HG03095 (cell line): ENCODE results near the gene ICE1.
"Not testable (repeated sequence)": the region's sequence is repeated elsewhere in the genome, so short reads cannot be mapped to it uniquely, and the experiment has no call there.

Experiments
- ATAC-seq: cut with Tn5 transposase; IDR thresholded peaks from one replicate; pipeline ENCODE4 v1.9.1; 2021; ENCODE audit warnings: moderate library complexity; ENCODE audit not compliant: unreplicated experiment

Gene ICE1

DNA sequence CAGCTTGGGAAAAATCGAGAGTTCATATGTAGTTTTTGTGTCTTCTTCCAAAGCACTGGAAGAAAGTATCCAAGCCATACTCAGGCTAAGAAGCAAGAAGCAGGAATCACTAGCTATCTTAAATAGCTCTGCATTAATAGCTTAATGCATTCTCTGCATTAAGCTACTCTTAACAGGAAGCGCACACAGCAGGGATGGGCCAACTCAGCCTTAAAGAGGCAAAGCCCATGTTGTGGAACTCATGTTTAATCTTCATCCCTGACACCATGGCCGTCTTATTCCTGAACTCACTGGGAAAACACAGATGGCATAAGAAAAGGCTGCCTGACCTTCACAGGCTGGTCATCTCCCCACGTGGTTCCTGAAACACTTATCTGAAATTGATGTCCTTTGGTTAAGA, 18.7 kb upstream of the ICE1 start:
- no peak for ATAC-seq

GRCh38 chr5:5404381-5404780, 18.1 kb upstream of the ICE1 start:
- no peak for ATAC-seq

GRCh38 chr5:5405441-5405840, 17.0 kb upstream of the ICE1 start:
- ATAC-seq = no peak

DNA sequence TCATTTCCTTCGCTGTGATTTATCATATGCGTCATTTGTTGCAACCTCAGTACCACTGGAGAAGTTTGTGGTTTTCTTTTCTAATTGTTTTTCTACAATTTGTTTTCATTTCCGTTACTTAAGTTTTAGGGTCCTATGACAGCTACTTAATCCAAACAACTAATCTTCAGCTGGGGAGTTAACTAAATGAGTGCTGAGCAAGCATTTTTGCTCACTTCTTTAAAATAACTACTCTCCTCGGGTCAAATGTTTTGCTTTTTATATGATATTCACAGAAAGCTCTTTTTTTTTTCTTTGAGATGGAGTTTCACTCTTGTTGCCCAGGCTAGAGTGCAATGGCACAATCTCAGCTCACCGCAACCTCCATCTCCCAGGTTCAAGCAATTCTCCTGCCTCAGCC, 14.6 kb upstream of the ICE1 start:
- no peak for ATAC-seq

- ATAC-seq = no peak
Measured at GRCh38 chr5:5409151-5409810, 13.2 kb upstream of the ICE1 start.

GRCh38 chr5:5413856-5414255, 8.6 kb upstream of the ICE1 start:
- ATAC-seq = not testable (repeated sequence)

DNA sequence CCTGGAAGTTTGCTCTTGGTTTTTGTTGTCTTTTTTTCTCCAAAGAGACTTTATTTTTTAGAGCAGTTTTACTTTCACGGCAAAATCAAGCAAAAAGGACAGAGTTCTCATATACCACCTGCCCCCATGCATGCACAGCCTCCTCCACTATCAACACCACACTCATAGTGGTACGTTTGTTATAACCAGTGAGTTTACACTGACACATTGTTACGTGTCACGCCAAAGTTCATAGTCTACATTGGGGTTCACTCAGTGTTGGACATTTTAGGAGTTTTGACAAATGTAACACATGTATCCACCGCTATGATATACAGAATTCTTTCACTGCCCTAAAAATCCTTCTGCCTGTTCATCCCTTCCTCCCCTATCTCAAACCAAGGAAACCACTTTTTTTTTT, 7.5 kb upstream of the ICE1 start:
- no peak for ATAC-seq

- ATAC-seq = no peak
Measured at GRCh38 chr5:5416733-5417132, 5.7 kb upstream of the ICE1 start.

DNA sequence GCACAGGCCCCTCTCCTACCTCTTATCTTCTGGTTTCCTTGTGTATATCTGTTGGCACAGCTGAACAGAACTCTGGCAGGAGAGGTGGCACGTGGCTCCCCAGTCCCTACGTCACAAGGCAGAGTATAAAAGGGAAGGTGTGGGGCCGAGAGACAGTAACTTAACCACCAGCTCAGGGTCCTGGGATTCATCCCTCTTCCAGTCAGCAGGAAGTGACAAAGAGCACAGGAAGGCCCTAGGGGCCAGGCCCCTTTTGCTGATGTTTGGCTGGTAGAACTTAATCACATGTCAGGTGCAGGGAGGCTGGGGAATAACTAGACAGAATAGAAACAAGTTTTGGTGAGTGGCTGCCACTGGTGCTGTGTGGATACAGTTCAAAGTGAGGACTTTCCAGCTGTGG, 4.5 kb upstream of the ICE1 start:
- ATAC-seq = no peak

DNA sequence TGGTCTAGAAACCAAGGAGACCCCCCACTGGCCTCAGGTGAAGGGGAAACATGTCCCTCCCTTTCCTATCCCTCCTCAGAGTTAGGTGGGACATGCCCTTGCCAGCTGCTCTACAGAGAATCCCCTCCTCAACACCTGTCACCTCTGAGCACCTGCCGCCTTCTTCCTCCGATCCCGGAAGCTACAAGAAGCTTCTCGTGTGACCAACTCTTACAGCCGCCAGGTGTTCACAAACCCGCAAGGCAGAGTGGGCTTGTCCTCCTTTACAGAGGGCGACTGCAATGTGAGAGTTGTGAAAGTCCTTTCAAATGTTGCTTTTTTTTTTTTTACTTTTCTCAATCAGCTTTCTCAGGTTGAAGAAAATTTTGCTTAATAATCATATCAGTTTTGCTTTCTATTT, 3.7 kb upstream of the ICE1 start:
- ATAC-seq = no peak

GRCh38 chr5:5419291-5420210, 2.9 kb upstream of the ICE1 start:
- ATAC-seq = no peak

DNA sequence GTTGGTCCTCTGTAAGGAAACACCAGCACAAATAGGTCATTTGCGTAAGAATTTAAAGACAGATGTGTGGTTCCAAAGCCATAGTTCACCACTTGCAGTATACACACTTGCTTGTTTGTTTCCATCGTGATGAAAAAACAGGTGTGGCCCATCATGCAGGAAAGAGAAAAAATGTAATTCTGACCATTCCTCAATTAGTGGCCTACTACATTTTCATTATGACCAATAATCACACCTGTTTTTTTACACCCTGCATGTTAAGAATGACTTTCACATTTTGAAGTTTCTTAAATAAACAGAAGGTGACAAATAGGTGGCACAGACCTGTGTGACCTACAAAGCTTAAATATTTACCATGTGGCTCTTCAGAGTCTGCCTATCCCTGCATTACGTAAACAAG, 2.2 kb upstream of the ICE1 start:
- ATAC-seq = no peak

DNA sequence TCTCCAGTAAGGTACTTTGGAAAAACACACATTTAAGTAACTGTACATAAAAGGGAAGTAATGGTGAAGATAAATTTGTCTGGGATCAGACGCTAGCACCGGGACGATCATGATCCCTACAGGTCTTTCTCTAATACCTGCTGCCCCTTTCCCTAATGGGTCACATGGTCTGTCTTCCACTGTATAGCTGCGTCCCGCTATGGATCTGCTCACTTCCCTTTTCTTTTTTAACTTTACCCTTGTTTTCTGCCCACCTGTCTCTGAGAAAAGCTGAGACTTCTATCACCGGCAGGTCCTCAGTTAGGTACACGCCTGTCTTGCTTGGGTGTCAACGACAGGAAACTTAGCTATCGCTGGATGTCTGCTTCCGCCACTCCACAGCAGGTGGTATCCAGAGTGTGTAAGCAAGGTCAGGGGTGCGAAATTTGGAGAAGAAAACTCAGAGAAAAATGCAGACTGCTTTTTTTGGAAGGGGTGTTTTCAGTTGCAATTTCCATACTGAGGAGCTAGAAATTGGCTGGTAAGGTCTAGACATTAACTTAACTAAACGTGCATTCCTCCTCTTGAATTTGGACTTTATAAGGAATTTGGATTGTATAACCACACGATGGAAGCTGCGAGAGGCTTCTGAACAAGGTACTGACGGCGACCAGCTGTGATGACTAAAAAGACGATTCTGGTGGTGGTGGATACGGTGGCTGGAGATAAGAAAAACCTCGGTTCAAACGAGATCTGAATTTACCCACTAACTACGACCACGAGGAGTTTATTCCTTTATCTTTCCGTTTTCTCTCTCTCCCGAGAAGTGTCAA, 1.1 kb upstream of the ICE1 start:
- ATAC-seq = peak; percentile 2

DNA sequence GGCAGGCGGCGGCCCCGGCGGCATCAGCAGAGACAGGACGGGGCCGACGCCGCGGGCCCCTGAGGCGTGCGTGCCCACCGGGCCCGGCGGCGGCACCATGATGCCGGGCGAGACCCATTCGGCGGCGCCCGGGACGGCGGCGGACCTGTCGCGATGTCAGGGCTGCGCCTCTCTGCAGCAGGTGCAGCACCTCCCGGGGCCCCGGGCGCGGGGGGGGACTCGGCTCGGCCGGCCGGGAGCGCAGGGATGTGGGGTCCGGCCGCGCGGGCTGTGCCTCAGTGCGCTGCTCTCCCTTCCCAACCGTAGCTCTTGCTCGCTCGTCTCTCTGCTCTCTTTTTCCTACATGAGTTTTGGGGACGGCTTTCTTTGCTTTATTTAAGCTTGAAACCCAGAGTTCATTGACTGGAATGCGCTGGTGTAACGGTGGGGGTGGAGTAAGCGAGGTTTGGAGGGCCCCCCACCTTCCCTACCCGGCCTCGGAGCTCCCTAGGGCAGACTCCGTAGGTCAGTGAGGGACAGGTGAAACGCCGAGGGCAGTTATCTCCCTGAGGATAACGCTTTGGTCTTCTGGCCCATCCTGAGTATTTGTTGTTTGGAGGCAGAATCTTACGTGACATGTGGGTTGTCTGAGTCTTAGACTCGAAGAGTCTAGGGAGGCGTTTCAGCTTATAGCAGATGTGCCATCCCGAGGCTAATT, 490 bp downstream of the ICE1 start:
- ATAC-seq = peak; percentile 10

GRCh38 chr5:5423586-5423985, 1.1 kb downstream of the ICE1 start:
- no peak for ATAC-seq

DNA sequence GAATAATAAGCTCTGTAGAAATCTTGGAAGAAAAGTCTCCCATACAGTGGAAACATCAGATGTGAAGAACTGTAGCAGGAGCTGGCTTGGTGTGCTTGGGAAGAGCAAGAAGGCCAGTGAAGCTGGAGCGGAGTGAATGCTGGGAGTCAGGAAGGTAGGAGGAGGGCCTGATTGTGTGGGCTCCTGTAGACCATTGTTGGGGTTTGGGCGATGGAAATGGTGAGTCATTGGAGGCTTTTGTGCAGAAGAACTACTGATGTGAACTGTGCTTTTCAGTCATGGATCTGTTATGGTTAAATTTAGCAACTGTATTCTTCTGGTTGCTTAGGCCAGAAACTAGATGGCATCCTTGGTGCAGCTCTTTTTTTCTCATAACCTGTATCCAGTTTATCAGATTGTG, 2.3 kb downstream of the ICE1 start:
- ATAC-seq = no peak

DNA sequence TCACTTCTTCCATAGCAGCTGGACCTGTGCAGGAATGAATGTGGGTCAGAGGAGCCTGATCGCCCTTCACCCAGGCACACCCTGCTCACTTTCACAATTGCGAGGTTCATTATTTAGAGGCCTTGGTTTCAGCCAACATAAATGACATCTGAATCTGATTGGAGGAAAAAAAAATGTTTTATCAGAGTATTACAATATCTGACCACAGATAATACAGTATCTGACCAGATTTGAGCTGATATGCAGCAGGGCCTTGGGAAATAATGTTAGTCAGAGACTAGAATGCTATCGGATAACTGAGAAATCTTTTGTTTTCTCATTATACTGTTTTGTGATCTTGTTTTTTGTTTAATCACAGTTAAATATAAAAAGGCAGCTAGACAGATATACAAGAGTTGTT, 7.7 kb downstream of the ICE1 start:
- no peak for ATAC-seq

- ATAC-seq = no peak
Measured at GRCh38 chr5:5432020-5432707, 9.7 kb downstream of the ICE1 start.

GRCh38 chr5:5436203-5436760, 13.8 kb downstream of the ICE1 start:
- no peak for ATAC-seq
